Measurements from ENCODE around the gene ADNP.

Gene ADNP

DNA sequence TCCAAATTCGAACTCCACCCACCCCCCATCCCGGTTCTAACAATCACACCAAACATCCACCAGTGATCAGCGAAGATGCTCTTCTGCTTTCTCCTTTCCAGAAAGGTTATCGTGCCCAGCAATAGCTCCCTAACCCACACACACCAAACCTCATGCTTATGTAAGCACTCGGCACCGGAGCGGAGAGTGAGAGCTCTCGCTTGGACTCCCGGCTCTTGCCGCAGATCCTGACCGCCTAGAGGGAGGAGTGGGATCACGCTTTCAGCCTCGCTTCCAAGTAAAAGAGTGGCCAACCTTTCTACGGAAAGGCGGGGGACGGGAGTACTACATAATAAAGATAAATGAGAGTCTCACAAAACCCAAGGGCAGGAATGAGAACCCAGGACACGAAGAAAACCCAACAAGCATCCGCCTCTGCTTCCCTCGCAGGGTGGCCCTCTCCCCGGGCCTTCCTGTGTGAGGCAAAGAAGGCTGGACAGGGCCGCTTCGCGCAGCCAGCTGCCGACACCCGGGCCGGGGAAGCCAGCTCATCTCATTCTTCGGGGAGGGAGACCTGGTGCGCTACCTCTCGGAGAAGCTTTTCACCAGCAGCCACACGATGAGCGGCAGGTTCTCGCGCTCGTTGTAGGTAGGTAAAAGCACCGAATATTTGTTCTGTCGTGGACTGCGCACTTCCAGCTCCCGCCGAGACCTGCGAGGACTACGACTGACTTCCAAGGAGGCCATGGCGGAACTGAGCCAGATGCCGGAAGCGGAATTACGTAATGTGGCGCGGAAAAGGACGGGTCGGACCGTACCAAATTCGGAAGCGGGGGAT is 26.8 kb upstream of the ADNP start, which contains the start of gene DPM1:
DPM1 (minus strand) TSS at position 735 of the 817 bp plus-strand sequence; CDS start at position 726, 9 bp downstream.
- CTCF ChIA-PET, result interaction anchor here (0.5 to 2.7 kb wide), 12 partner anchors 13 to 842 kb away, joined by 3 to 11 read pairs (median 4); partner anchors contain the start of gene BCAS4
- TF ChIP-seq, protein P1, sequence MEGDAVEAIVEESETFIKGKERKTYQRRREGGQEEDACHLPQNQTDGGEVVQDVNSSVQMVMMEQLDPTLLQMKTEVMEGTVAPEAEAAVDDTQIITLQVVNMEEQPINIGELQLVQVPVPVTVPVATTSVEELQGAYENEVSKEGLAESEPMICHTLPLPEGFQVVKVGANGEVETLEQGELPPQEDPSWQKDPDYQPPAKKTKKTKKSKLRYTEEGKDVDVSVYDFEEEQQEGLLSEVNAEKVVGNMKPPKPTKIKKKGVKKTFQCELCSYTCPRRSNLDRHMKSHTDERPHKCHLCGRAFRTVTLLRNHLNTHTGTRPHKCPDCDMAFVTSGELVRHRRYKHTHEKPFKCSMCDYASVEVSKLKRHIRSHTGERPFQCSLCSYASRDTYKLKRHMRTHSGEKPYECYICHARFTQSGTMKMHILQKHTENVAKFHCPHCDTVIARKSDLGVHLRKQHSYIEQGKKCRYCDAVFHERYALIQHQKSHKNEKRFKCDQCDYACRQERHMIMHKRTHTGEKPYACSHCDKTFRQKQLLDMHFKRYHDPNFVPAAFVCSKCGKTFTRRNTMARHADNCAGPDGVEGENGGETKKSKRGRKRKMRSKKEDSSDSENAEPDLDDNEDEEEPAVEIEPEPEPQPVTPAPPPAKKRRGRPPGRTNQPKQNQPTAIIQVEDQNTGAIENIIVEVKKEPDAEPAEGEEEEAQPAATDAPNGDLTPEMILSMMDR (conservative IDR thresholded peaks at IDR 0.05; ENCODE audit: low read depth), result no peak
- DNase-seq (ENCODE audit: low spot score), result peak; percentile 95
- POLR2A ChIA-PET (ENCODE audit: low non-redundant PET), result interaction anchor here (0.5 to 2.0 kb wide), 6 partner anchors 11 to 717 kb away, joined by 3 to 10 read pairs (median 6); partner anchors contain the start of gene ADNP
- H3K27ac ChIP-seq, result peak within 1 kb of the TSS; percentile 80

DNA sequence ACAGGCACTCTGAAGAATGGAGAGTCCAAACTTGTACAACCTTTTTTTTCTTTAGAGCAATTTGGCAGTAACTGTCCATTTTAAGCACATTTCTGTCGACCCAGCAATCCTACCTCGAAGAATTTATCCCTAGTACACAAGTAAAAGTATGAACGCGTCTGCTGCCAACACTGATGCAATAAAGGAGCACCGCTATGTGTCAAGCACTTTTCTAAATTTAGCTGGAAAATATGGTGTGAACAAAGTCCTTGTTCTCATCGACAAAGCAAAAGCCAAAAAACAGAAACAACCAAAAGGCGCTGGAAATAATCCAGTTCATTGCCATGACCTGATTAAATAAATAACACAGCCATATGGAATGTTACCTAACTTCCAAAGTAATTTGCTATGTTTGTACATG is 26.0 kb upstream of the ADNP start:
- TF ChIP-seq, protein P1 (conservative IDR thresholded peaks at IDR 0.05; ENCODE audit: low read depth), result no peak
- no peak for DNase-seq (ENCODE audit: low spot score)
- no peak overlapping the region for H3K27ac ChIP-seq
- ChIA-PET POLR2A (ENCODE audit: low non-redundant PET) (no interaction called here), CTCF (interaction anchor here (0.7 to 2.7 kb wide), 4 partner anchors 15 to 638 kb away, joined by 3 to 11 read pairs (median 5); no protein-coding TSS in a partner anchor)

DNA sequence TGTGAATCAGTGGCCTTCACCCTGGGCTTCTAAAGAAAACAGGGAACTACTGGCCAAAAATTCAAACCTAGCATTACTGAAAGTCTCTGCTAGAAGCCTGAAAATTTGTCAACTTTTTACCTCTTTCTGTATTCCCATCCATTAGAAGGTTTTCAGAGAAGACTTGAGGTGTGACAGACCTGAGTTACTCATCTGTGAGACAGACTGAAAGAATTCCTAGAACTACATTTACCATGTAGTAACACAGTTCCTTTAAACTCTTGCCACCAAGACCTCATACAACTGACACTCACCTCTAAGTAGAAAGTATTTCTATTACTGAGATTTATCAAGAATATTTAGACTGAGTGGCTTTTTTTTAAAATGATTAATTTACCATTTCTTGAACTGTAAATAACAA is 22.6 kb upstream of the ADNP start:
- no peak overlapping the region for H3K27ac ChIP-seq
- TF ChIP-seq, protein P1 (conservative IDR thresholded peaks at IDR 0.05; ENCODE audit: low read depth), result no peak
- no peak for DNase-seq (ENCODE audit: low spot score)
- ChIA-PET POLR2A (ENCODE audit: low non-redundant PET) (no interaction called here), CTCF (no interaction called here)

DNA sequence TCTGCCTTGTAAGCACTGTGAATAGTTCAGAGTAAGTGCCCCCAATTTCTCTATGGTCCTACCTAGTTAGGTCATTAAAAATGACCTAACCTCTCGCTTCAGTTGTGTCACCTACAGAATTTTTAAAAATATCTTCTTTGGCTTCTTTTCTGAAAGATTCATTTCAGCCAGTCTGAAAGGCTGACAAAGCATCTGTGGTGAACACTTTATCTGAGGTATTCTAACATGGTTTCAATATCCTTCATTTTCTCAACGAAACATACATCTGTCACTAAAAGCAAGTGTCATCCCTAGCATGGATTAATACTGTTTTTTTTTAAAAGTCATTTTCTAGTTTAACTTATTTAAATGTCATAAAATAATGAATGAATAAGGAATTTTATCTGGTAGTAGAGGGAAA is 22.0 kb upstream of the ADNP start:
- H3K27ac ChIP-seq, result no peak overlapping the region
- TF ChIP-seq, protein P1 (conservative IDR thresholded peaks at IDR 0.05; ENCODE audit: low read depth), result no peak
- CTCF ChIA-PET, result no interaction called here
- DNase-seq (ENCODE audit: low spot score), result no peak
- POLR2A ChIA-PET (ENCODE audit: low non-redundant PET), result no interaction called here

DNA sequence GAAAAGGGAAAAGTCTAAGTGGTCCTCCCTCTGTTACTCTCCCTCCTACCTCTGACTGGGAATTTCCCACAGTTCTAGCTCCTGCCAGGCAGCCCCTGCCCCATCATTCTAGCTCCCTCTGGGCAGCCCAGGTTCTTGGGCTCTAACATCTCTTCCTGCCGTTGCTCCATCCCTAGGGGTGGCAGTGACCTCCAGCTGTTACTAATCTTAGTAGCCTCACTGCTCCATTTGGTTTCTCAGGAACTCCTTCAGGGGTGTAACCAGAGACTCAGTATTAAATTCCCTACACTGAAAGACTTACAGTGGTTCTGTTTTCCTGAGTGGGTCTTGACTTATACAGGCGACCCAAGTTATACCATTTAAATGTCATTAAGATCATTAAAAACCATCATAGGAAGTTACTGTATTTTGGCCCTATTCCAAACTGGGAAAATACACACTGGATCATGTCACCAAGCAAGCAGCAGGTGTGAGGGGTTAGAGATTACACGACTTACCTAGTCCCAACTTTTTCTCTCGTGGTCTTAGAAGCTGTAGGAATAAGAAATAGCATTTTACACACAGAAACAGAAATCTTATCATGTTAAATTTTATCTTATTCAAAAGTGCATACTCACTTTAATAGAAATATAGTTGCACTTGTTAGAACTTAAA is 17.0 kb upstream of the ADNP start:
- POLR2A ChIA-PET (ENCODE audit: low non-redundant PET), result interaction anchor here (0.6 kb wide), 1 partner anchor 157 kb away, joined by 3 read pairs; no protein-coding TSS in a partner anchor
- no peak for DNase-seq (ENCODE audit: low spot score)
- CTCF ChIA-PET, result interaction anchor here (0.6 to 1.8 kb wide), 5 partner anchors 11 to 260 kb away, joined by 3 to 8 read pairs (median 4); partner anchors contain the start of gene ADNP
- H3K27ac ChIP-seq, result no peak overlapping the region
- TF ChIP-seq, protein P1 (conservative IDR thresholded peaks at IDR 0.05; ENCODE audit: low read depth), result no peak

DNA sequence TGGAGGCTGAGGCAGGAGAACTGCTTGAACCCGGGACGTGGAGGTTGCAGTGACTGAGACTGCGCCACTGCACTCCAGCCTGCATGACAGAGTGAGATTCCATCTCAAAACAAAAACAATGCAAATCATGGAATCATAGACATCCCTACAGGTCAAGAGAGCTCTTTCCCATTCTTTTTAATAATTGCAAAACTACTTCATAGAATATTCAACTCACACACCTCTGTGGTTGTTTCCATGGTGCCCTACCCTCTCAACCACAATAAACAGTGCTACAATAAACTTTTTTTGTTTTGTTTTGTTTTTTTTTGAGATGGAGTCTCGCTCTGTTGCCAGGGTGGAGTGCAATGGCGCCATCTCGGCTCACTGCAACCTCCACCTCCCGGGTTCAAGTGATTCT is 11.8 kb upstream of the ADNP start:
- CTCF ChIA-PET, result interaction anchor here (1.1 kb wide), 1 partner anchor 12 kb away, joined by 5 read pairs; the partner anchor contains the start of gene ADNP

More for the DNA sequence above, 11.8 kb upstream of the ADNP start:
- TF ChIP-seq, protein P1 (conservative IDR thresholded peaks at IDR 0.05; ENCODE audit: low read depth), result no peak
- POLR2A ChIA-PET (ENCODE audit: low non-redundant PET), result no interaction called here
- no peak for DNase-seq (ENCODE audit: low spot score)
- peak overlapping the region; percentile 5 for H3K27ac ChIP-seq

Data from RWPE1 (cell line).